Muscle of leg (tissue), 11 donors: ENCODE measurements around the gene VBP1. TPM values are rescaled to one million over a fixed set of nuclear protein-coding genes. Genes with fewer than 3 reads are reported as not detected.
"Not testable (repeated sequence)": the region's sequence is repeated elsewhere in the genome, so short reads cannot be mapped to it uniquely, and the experiment has no call there.

ENCODE experiments used
- DNase-seq: peaks from one replicate; pipeline ENCODE4 v3.0.0; 2013
- H3K27ac ChIP-seq: one replicate; pipeline ENCODE4 v1.5.1; 2013; ENCODE audit warnings: mild to moderate bottlenecking, low read length, control low read depth
- H3K27me3 ChIP-seq: one replicate; pipeline ENCODE4 v1.6.1; 2013; ENCODE audit warnings: low read length; ENCODE audit not compliant: control insufficient read depth, insufficient read depth
- H3K36me3 ChIP-seq: one replicate; pipeline ENCODE4 v1.6.1; 2013; ENCODE audit warnings: low read length; ENCODE audit not compliant: control insufficient read depth, insufficient read depth
- H3K4me1 ChIP-seq: one replicate; pipeline ENCODE4 v1.6.1; 2013; ENCODE audit warnings: low read length; ENCODE audit not compliant: control insufficient read depth, insufficient read depth
- H3K4me3 ChIP-seq: one replicate; pipeline ENCODE4 v1.5.1; 2013; ENCODE audit warnings: low read length, control low read depth
- H3K9me3 ChIP-seq: replicated peaks from 2 replicates; pipeline ENCODE4 v1.6.1; 2013; ENCODE audit warnings: low read depth, low read length; ENCODE audit not compliant: control insufficient read depth
- WGBS: methylation state at CpG from one replicate; pipeline ENCODE4 v1.1.5; 2013; ENCODE audit warnings: missing lambda C conversion rate; ENCODE audit not compliant: insufficient coverage; 5-methylcytosine and 5-hydroxymethylcytosine counted together
- polyA plus RNA-seq, 8 donors: library from polyadenylated mRNA; unstranded; fragments of 120-200 nt; gene quantifications; one replicate each; pipeline versions ENCODE4 v1.2.1 to v1.2.3, GENCODE V29; 2013; ENCODE audit warnings: inconsistent platforms in 1 of 8, low replicate concordance in 1 of 8; ENCODE audit not compliant: insufficient read length in 8 of 8, insufficient read depth in 1 of 8
- total RNA-seq: library from RNA; stranded (reverse); fragments of 120-200 nt; gene quantifications from one replicate; pipeline ENCODE4 v1.2.4, GENCODE V29; 2013

The VBP1 gene
- total and polyA plus RNA-seq, 9 donors: 52.5 to 67.5 (median 61.4) TPM

DNA sequence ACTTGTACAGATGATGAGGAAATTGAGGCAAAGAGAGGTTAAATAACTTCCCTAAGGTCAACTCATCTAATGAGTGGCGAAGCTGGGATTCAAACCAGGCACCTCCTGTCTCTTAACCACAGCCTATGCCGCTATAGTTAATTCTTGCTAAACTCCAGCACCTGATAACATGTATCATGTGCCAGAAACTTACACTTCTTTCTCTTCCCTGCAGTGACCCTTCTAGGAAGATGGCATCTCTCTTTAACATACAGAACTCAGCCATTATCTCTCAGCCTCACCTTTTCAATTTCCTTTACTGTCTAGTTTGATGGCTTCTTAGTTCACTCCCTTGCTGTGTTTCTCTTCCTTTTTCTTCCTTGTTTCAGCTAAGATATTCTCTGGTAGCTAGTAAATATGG, 2.5 kb downstream of the VBP1 start:
- no peak overlapping the region for H3K27ac ChIP-seq
- no peak for DNase-seq
- 78% methylated on average over 2 of the region's 2 CpGs for WGBS
- H3K4me1 ChIP-seq: peaks cover 2% of the 10 kb centered on the region
- H3K27me3 ChIP-seq: no peaks in the 10 kb centered on the region
- peaks cover 2% of the 10 kb centered on the region for H3K9me3 ChIP-seq
- H3K4me3 ChIP-seq: no peak overlapping the region
- H3K36me3 ChIP-seq: no peaks in the 10 kb centered on the region

GRCh38 chrX:155221351-155221750, 5.1 kb downstream of the VBP1 start:
- Histone ChIP-seq H3K36me3 (peaks cover 2% of the 10 kb centered on the region), H3K27me3 (no peaks in the 10 kb centered on the region), H3K4me3 (no peak overlapping the region), H3K4me1 (peaks cover 2% of the 10 kb centered on the region), H3K9me3 (peaks cover 2% of the 10 kb centered on the region), H3K27ac (no peak overlapping the region)
- no CpG with 5 or more reads among the region's 4 CpGs for WGBS
- DNase-seq: no peak

- H3K4me3 ChIP-seq, H3K27me3 ChIP-seq, H3K4me1 ChIP-seq, H3K9me3 ChIP-seq, H3K27ac ChIP-seq, H3K36me3 ChIP-seq, DNase-seq: not testable (repeated sequence)
- WGBS: 90% methylated on average over 24 of the region's 30 CpGs
These were observed 7.5 kb downstream of the VBP1 start for GRCh38 chrX:155223746-155224145.

DNA sequence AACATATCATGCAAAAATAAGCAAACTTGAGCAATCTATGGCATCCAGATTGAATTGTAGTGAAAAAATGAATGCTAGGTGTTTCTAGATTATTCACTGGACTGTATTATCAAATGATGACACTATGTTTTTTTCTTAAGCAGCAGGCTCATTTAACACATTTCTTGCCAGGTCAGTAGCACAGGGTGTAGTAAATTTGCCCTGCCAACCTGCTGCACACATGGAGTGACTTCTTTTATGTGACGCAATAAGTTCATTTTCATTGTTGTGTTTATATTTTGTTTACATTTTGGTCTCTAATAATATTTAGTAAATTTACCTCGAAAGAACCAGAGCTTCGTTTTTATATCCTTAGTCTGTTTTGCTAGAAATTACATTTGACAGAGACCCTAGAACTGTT, 9.5 kb downstream of the VBP1 start:
- no peak overlapping the region for H3K27ac ChIP-seq
- no peak for DNase-seq
- H3K4me3 ChIP-seq: no peak overlapping the region
- no peaks in the 10 kb centered on the region for H3K9me3 ChIP-seq
- WGBS: no CpG with 5 or more reads among the region's 3 CpGs
- H3K4me1 ChIP-seq: no peaks in the 10 kb centered on the region
- H3K27me3 ChIP-seq: no peaks in the 10 kb centered on the region
- peaks cover 6% of the 10 kb centered on the region for H3K36me3 ChIP-seq

DNA sequence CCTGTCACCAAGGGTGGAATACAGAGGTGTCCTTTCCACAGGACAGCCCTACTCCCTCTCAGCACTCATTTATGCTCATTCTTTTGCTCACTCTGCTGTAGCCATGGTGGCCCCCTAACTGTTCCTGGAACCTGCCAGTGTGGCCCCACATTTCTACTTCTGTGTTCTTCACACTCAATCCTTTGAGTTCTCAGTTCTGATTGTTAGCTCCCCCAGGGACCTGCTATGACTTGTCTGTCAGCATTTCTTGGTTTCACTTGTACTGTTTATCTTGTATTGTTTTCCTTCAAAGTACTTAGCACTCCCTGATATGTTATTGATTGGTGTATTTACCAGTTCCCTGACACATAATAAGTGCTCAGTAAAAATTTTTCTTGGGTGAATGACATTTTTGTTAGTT, 14.9 kb downstream of the VBP1 start:
- H3K9me3 ChIP-seq: no peaks in the 10 kb centered on the region
- no peaks in the 10 kb centered on the region for H3K27me3 ChIP-seq
- peaks cover 10% of the 10 kb centered on the region for H3K36me3 ChIP-seq
- no peaks in the 10 kb centered on the region for H3K4me1 ChIP-seq
- no peak for DNase-seq
- H3K27ac ChIP-seq: no peak overlapping the region
- no peak overlapping the region for H3K4me3 ChIP-seq

DNA sequence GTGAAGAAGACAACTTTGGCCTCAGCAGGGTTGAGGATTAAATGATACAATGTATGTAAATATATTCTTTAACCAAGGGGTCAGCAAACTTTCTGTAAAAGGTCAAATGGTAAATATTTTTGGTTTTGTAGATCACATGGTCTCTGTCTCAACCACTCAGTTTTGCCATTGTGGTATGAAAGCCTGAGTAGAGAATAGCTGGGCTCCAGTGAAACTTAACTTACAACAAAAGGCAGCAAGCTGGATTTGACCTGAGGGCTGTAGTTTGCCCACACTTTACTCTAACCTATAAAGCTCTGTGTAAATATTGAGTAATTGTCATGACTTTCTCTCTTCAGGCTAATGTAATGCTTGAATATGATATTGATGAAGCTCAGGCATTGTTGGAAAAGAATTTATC, 19.6 kb downstream of the VBP1 start:
- Histone ChIP-seq H3K36me3 (peaks cover 15% of the 10 kb centered on the region), H3K27ac (no peak overlapping the region), H3K9me3 (no peaks in the 10 kb centered on the region), H3K27me3 (no peaks in the 10 kb centered on the region), H3K4me1 (no peaks in the 10 kb centered on the region), H3K4me3 (no peak overlapping the region)
- no peak for DNase-seq

GRCh38 chrX:155237719-155238118, 21.5 kb downstream of the VBP1 start:
- no peak overlapping the region for H3K27ac ChIP-seq
- 85% methylated on average over 4 of the region's 5 CpGs for WGBS
- peaks cover 16% of the 10 kb centered on the region for H3K36me3 ChIP-seq
- no peak overlapping the region for H3K4me3 ChIP-seq
- H3K4me1 ChIP-seq: no peaks in the 10 kb centered on the region
- H3K27me3 ChIP-seq: no peaks in the 10 kb centered on the region
- H3K9me3 ChIP-seq: no peaks in the 10 kb centered on the region
- no peak for DNase-seq

DNA sequence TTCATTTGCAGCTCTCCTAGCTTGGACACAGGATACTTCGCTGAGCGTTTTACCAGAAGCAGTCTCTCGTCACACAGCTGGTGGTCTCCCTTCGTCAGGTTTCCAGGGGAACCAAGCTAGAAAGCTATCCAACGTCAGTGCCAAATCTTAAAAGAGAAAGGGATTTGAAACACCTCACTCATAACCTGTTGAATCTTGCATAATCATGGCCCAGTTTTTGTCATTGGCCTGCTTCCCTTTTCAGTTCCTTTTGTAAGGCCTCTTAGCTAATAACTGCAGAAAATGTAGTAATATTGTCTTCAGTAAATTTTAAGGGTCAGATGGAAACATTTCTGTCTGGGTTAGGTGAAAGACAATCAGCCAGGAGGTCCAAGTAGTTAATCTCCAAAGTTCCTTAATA, 26.0 kb downstream of the VBP1 start:
- H3K27ac ChIP-seq: no peak overlapping the region
- H3K9me3 ChIP-seq: no peaks in the 10 kb centered on the region
- 28% methylated on average over 5 of the region's 5 CpGs for WGBS
- no peaks in the 10 kb centered on the region for H3K4me1 ChIP-seq
- H3K36me3 ChIP-seq: peaks cover 7% of the 10 kb centered on the region
- H3K4me3 ChIP-seq: no peak overlapping the region
- DNase-seq: no peak
- H3K27me3 ChIP-seq: no peaks in the 10 kb centered on the region

DNA sequence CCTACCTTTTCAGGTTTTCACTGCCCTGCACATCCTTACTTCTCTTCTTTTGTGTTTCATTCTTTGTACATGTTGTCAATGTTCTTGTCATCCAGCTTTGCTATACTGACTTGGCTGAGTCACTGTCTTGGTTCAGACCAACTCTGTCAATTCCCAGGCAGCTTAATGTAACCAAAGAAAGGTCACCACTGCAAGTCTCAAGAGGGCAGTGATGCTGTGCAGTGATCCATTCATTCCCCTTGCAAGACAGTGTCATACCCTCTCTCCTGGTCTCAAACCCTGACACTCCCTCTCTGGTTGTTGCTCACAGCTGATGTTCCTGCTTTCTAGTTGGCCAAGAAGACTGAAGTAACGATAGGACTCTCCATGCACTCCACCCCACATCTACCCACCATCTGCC, 30.5 kb downstream of the VBP1 start:
- H3K9me3 ChIP-seq: no peaks in the 10 kb centered on the region
- no peaks in the 10 kb centered on the region for H3K4me1 ChIP-seq
- no peak overlapping the region for H3K4me3 ChIP-seq
- no peak for DNase-seq
- H3K27me3 ChIP-seq: no peaks in the 10 kb centered on the region
- 83% methylated on average over 1 of the region's 1 CpG for WGBS
- H3K36me3 ChIP-seq: peaks cover 2% of the 10 kb centered on the region
- no peak overlapping the region for H3K27ac ChIP-seq

DNA sequence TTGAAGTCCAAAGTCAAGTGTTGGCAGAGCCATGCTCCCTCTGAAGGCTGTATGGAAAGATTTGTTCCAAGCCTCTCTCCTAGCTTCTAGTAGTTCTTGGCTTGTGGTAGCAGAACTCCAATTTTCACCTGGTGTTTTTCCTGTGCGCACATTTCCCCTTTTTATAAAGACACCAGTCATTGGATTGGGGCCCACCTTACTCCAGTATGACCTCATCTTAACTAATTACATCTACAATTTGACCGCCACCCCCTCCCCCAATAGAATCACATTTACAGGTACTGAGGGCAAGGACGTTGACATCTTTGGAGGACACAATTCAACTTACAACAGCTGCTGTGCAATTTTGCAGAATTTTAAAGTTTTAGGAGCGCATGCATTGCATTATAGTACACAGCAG, 31.2 kb downstream of the VBP1 start:
- H3K9me3 ChIP-seq: no peaks in the 10 kb centered on the region
- no peaks in the 10 kb centered on the region for H3K27me3 ChIP-seq
- no peaks in the 10 kb centered on the region for H3K36me3 ChIP-seq
- no peak overlapping the region for H3K4me3 ChIP-seq
- WGBS: 59% methylated on average over 4 of the region's 4 CpGs
- DNase-seq: no peak
- H3K27ac ChIP-seq: no peak overlapping the region
- H3K4me1 ChIP-seq: no peaks in the 10 kb centered on the region

- no peak overlapping the region for H3K4me3 ChIP-seq
- no peaks in the 10 kb centered on the region for H3K27me3 ChIP-seq
- H3K36me3 ChIP-seq: no peaks in the 10 kb centered on the region
- no peaks in the 10 kb centered on the region for H3K4me1 ChIP-seq
- no peak overlapping the region for H3K27ac ChIP-seq
- DNase-seq: no peak
- no peaks in the 10 kb centered on the region for H3K9me3 ChIP-seq
- no CpG with 5 or more reads among the region's 1 CpG for WGBS
These were observed 35.1 kb downstream of the VBP1 start for GRCh38 chrX:155251391-155251790.
